Hematopoietic multipotent progenitor cell treated with erythropoietin and hydrocortisone succinate and interleukin-3 and kit ligand, for 8 days (in vitro differentiated cells): ENCODE results near the gene CCDC110.

Source experiments
- DNase-seq: peaks from one replicate; pipeline ENCODE4 v3.0.0-alpha.2; 2015

The CCDC110 gene

GRCh38 chr4:185412412-185412811 is 59.1 kb downstream of the CCDC110 start:
- DNase-seq = no peak

GRCh38 chr4:185411849-185412248 is 59.7 kb downstream of the CCDC110 start:
- DNase-seq = no peak

GRCh38 chr4:185408432-185408831 is 63.1 kb downstream of the CCDC110 start:
- no peak for DNase-seq

GRCh38 chr4:185405296-185405999 is 66.1 kb downstream of the CCDC110 start:
- no peak for DNase-seq

GRCh38 chr4:185404031-185404430 is 67.5 kb downstream of the CCDC110 start:
- DNase-seq = no peak

- DNase-seq = no peak
Measured at GRCh38 chr4:185399466-185399865, 72.1 kb downstream of the CCDC110 start.

- DNase-seq = no peak
Measured at GRCh38 chr4:185398618-185399017, 72.9 kb downstream of the CCDC110 start.

GRCh38 chr4:185396724-185397385 is 74.7 kb downstream of the CCDC110 start, which contains the start of gene ANKRD37:
ANKRD37 (plus strand) TSS chr4:185396841; CDS start chr4:185396924, 83 bp downstream.
- no peak for DNase-seq

GRCh38 chr4:185395956-185396723 is 75.4 kb downstream of the CCDC110 start:
- DNase-seq = peak; percentile 97

- DNase-seq = peak; percentile 43
Measured at GRCh38 chr4:185395238-185395955, 76.1 kb downstream of the CCDC110 start, which contains the start of gene LRP2BP. LRP2BP (minus strand) TSS chr4:185395924; CDS start chr4:185378186, 17,738 bp downstream.
